ENCODE measurements around the gene TCAIM.
"Not testable (repeated sequence)": the region's sequence is repeated elsewhere in the genome, so short reads cannot be mapped to it uniquely, and the experiment has no call there.

DNA sequence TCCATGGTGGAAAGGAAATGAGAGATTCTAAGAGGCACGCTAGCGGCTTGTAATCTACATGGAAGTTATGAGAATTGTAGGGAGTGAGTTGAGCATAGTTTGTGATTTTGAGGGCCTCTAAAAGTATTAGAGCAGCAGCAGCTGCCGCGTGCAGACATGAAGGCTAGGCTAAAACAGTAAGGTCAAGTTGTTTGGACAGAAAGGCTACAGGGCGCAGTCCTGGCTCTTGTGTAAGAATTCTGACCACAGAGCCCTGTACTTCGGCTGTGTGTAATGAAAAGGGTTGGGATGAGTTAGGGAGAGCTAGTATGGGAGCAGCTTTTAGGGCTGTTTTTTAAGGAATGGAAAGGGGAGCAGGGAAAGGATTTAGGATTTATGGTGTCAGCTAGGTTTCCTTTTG is 8.0 kb downstream of the TCAIM start:
- TF ChIP-seq, protein P1, sequence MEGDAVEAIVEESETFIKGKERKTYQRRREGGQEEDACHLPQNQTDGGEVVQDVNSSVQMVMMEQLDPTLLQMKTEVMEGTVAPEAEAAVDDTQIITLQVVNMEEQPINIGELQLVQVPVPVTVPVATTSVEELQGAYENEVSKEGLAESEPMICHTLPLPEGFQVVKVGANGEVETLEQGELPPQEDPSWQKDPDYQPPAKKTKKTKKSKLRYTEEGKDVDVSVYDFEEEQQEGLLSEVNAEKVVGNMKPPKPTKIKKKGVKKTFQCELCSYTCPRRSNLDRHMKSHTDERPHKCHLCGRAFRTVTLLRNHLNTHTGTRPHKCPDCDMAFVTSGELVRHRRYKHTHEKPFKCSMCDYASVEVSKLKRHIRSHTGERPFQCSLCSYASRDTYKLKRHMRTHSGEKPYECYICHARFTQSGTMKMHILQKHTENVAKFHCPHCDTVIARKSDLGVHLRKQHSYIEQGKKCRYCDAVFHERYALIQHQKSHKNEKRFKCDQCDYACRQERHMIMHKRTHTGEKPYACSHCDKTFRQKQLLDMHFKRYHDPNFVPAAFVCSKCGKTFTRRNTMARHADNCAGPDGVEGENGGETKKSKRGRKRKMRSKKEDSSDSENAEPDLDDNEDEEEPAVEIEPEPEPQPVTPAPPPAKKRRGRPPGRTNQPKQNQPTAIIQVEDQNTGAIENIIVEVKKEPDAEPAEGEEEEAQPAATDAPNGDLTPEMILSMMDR (IDR thresholded peaks at IDR 0.05 in 2 of 3, conservative IDR thresholded peaks at IDR 0.05 in 1 of 3; ENCODE audit: borderline replicate concordance in 1 of 3, insufficient read depth in 1 of 3, low read depth in 2 of 3, low read length in 2 of 3), result not testable (repeated sequence)
- not testable (repeated sequence) for TF ChIP-seq MAX (IDR thresholded peaks at IDR 0.05); POLR2AphosphoS5 (IDR thresholded peaks at IDR 0.05; ENCODE audit: low read depth, low read length); ZNF274 (IDR thresholded peaks at IDR 0.05; ENCODE audit: low read depth, low read length); SIN3A (IDR thresholded peaks at IDR 0.05; ENCODE audit: low read depth); REST (IDR thresholded peaks at IDR 0.05; ENCODE audit: low read depth); FOSL1 (IDR thresholded peaks at IDR 0.05; ENCODE audit: low read depth); YY1 (IDR thresholded peaks at IDR 0.05; ENCODE audit: extremely low read depth, insufficient replicate concordance, low read depth, low read length); TCF7L2 (IDR thresholded peaks at IDR 0.05; ENCODE audit: borderline replicate concordance, extremely low read depth, insufficient read depth, insufficient read length)

Measured in HCT116 (cell line).